NCI-H1436 treated with DMSO at 0.1 percent for 48 hours (cell line): ENCODE data around the gene MRNIP.

Experiments
- DNase-seq: peaks from one replicate; lab custom pipeline; 2025; lab: John Stamatoyannopoulos, UW

The MRNIP gene

DNA sequence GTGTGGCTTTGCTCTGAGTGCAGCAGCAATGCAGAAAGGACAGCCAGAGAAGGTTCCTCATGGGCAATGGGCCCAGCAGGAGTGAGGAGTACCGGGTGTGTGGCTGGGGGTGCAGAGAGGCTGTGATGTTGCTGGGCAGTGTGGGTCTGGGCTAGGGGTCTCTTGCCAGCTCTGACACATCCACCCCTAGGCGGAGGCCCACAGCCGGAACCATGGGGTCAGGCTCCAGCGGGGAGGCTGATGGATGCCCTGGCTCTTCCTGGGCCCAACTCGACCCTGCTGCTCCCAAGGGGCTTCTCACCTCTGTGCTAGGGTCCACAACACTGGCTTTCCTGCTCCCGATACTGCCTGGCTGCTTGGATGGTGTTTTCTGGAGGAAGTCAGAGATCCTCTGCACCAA lies 29.2 kb upstream of the MRNIP start:
- no peak for DNase-seq

DNA sequence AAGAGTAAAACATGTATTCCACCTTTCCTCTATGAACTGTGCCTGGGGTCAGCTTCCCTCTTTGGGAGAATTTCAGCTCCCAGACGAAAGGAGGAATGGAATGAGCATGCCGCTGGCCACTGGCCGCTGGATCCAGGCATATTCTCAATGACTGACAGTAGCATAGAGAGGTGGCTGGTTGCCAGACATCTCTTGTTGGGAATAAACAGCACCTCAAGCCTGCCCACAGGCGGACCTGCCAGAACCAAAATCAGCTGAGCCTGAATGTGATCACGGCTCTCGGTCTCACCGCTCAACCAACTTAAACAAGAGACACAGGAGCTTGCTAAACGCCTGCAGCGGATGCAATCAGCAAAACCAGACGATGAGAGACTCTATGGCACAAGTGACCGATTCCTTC lies 28.5 kb upstream of the MRNIP start:
- DNase-seq = no peak

DNA sequence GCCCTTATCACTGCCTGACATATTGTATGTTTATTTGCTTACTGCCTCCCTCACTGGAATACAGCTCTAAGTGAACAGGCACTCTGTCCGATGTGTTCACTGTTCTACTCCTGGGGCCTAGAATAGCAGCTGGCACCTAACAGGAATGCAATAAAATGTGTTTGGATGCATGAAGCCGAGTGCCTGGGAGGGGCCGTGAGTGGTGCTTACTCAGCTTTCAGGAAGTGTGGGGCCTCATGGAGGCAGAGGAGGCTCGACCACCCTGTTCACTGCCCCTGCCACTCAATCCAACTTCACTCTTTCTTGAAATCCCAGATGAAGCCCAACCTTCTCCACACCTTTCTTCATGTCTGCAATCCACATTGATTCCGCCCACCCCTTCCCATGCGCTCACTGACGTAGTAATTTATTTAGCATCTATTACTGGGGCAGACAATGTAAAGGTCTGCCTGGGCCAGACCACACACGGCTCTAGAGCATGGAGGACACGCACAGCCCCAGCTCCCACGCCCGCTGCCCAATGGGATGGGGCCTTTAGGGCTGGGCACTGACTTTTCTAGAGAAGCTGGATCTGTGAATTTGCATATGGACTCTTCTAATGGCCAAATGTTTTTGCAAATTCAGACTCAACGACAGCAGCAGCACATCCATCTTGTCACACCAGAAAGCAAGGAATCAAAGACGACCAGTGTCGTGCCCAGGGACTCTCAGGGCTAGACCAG lies 27.7 kb upstream of the MRNIP start:
- DNase-seq = no peak

DNA sequence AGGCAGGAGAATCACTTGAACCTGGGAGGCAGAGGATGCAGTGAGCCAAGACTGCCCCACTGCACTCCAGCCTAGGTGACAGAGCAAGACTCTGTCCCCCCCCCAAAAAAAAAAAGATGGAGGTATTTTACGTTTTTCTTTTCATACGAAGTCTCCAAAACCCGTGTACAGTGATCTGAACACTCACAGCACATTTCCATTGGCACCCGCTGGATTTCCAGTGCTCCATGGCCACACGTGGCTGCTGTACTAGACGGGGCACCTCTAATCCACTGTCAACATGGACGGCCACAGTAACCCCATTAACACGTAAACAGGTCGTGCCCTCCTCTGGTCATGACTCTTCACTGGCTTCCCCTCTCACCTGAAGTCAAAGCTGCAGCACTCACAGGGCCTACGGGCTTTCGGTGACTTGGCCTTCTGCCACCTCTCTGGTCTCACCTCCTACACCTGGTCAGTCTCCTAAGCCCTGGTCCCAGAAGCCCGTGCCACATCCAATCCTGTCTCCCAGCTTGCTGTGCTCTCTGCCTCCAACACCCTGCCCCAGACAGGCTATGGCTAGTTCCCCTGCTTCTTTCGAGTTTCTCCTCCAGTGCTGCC lies 27.0 kb upstream of the MRNIP start:
- DNase-seq = no peak

DNA sequence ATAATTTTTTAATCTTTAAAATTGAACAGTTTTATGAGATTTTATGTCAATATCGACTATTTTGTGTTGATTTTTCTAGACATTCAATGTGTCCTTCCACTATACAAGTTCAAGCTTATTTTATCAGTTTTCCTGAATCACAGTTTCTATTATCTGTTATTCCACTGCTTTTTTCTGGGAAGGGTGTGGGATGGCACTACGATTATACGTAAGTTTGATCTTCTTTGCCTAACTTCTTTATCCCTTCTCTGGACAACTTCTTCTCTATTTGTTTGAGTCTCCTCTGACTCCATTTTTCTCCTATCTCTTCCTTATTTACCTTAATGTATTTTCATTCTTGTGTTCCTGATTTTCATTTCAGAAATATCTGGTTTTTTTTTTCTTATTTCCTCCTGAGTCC lies 24.5 kb upstream of the MRNIP start:
- DNase-seq = no peak

DNA sequence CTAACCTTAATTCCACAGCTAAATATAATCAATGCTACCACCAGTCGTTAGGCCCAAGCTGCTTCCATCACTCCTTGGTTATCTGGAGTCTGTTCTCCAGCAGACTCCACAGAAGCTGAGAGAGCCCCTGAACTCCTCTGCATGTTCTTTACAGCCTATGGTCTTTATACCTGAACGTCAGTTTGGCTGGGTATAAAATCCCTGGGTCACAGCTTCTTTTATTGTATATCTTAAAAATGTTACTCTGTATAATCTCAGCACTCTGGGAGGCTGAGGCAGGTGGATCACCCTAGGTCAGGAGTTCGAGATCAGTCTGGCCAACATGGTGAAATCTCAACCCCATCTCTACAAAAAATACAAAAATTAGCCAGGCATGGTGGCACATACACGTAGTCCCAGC lies 23.7 kb upstream of the MRNIP start:
- DNase-seq = no peak

DNA sequence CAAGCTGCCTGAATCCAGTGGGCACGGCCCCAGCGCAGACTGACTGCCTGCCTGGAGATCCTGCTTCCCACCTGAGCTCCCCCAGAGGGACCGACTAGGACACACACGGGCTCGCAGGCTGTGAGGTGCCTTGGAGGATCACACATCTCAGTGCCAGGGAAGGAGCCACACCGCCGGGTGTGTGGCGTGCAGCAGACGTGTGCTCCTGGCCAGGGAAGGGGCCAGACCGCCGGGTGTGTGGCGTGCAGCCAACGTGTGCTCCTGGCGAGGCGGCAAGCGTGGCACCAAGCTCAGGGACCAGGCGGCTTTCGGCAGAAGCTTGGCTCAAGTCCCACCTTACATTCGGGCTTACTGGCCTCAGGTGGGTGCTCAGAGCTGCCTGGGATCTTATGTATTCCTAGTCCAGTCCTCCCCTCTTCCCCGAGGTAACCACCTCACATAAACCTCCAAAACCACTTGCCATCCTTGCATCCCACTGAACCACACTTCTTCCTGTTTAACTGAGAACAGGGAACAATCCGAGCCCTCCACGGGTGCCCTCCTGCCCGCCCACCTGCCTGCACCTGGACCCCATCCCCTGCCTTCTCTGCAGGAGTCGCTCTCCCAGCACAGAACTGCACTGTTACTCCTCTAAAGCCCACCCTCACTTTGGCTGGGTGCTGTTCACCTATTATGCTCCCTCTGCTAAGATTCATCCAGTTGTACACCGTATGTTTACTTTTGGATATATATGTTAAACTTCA lies 22.4 kb upstream of the MRNIP start:
- no peak for DNase-seq

DNA sequence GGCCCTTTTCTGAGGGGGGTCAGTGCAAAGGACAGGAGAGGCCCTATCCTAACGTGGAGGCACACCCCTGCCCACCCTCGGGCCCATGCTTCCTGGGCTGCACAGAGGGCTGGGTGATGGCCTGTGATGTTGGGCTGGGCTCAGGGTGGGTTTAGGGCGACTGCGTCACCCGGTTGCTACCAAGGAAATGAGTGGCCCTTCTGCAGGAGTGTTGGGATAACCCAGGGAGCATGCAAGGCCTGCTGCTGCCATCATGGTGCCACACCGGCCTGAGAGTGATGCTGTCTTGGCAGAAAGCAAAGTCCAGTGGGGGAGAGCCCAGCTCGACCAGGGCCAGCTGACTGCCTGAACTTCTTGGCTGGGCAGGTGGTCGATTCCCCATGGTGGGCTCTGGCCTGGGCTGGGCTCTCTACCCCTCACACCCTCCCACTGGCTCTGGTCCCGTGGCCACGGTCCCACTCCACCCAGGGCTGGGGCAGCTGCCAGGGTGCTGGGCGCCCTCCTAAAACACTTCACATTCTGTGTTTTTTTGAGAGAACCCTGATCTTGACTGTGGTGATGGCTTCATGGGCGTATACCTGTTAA lies 21.5 kb upstream of the MRNIP start:
- DNase-seq = no peak

DNA sequence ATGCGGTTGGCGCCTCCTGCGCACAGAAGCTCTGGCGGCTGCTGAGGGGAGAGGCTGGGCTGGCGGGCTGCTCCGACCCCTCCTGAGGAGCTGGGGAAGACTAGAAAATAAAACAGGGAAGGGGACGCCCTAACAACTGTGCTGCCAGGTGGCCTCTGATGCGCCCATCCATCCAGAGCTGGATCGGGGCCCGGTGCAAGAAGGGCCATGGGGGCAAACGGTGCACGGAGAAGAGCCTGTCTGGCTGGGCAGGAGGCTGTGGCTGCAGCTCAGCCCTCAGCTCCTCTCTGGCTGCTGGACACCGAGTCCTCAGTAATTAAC lies 21.0 kb upstream of the MRNIP start:
- no peak for DNase-seq

DNA sequence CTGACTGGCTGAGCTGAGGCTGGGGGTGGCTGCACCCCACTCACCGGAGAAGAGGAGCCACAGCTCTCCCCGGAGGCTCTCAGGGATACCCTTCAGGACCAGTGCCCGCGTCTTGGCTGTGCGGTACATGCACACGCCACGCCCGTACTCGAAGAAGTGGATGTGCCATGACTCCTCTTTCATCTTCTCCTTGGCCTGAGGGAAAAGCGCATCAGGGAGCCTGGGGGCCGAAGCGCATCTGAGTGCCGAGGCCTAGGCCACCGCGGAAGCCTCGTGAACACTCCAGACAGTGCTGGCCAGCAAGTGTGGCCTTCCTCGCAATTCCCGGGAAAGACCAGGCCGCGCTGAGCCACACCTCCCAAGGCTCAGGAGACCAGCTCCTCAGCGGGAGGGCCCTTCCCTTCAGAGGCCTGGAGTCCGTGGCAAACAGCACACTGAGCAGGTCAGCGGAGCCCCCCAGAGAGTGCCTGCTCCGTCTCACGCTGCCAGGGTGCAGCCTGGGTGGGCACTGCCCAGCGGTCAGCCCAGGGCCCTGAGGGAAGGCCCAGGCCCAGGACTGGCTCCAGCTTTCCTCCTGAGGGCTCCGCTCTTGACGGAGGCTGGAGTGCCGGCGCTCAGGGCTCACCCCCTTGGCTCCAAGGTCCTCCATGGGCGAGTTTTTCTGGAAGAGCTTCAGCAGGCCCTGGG lies 20.5 kb upstream of the MRNIP start:
- no peak for DNase-seq

DNA sequence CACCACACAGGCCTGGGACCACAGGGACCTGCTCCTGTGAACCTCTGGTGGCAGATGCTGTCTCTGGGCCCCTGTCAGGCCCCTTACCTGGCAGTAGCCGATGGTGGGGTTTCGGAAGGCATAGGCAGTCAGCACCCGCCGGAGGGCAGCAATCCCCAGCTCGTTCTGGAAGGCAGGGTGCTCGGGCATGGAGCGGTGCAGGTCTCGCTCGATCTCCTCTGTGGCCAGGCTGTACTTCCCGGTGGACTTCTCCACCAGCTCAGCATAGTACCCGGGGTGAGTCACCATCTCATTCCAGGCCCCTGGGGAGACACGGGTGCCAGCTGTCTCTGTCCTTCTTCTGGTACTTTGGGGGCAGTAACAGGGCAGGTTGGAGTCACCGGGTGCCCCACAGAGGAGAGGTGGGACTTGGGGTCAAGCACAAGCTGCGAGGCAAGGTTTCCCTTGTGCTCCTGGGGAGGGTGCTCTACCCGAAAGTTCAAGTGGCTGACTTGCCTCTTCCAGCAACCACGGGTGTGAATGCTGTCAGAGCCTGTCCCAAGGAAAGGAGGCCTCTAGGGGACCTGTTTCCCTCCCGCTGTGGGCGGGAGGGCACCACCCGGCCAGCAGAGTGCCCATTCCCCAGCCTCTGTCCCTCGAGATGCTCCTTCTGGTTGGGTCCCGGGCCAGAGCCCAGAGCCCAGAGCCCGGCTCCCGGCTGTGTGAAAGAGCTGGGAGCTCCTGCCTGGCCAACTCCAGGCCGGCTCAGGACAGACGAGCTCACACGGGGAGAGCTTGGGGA lies 19.8 kb upstream of the MRNIP start:
- no peak for DNase-seq

DNA sequence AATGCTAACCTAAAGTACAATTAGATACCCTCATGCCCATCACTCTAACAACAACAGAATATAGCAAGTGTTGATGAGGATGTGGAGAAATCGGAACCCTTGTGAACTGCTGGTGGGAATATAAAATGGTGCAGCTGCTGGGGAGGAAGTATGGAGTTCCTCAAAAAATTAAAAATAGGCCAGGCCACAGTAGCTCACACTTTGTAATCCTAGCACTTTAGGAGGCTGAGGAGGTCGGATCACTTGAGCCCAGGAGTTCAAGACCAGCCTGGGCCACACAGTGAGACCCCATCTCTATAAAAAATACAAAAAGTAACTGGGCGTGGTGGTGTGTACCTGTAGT lies 18.0 kb upstream of the MRNIP start:
- DNase-seq = no peak

DNA sequence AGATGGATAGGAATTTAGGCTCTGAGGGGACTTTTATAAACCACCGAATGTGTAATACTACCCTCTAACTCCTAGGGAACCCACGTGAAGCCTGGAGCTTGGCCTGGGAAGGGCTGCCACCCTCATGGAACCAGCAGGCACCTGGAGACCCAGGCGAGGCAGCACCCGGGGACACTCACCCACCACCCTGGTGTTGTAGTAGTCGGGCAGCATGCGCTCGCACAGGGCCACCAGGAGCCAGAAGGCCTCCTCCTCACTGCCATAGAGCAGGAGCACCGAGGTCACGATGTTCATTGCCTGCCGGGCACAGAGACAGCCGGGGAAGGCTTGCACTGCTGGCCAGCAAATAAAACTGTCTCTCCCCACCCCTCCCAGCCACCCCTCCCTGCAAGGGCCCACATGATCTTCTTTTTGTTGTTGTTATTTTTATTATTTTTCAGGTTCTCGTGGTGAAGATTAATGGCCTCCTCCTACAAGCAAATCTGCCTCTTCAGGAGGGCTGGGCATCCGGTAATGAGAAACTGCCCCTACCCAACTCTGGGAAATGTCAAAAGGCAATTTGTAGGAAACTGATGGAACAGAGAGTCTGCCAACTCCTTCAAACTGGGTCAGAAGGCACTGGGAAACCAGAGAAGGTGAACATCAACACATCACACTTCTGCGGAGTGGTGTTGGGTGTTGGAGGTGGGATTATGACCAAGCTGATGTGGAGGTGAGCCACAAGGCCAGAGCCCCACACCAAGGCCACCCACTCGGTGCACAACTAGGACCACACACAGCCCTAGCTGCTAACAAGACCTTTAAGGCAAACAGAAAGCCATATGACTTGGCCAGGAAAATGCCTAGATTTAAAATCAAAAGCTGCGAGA lies 17.4 kb upstream of the MRNIP start:
- no peak for DNase-seq

DNA sequence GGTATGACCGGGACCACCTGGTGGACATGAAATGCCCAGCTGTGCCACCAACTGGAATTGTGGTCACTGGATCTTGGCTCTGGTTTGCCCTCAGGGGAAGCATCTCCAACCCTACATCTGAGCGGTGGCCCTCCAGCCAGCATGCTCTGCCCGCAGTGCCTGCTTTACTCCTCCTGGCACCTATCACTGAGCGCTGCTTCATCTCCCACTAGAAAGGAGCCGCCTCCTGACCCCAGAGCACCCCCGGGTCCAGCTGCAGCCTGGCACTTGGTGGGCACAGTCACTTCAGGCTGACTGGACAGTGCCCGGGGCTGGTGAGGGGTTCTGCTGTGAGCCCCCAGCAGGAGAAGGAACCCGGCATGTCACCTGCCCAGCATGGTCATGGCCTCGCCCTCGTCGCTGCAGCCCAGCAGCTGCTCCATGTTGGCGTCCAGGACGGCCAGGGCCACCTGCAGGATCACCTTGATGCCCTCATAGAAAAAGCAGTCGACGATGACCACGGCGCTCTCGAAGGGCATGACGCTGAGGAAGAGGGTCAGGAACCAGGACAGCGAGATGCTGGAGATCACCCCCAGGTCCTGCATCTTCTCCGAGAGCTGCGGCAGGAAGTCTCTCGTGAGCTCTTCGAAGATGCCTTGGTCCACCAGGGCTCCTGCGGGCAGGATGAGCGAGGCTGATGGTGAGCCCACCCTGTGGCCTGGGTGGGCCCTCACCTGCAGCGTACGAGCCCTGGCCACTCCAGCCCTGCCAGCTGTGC lies 16.1 kb upstream of the MRNIP start:
- DNase-seq = no peak

DNA sequence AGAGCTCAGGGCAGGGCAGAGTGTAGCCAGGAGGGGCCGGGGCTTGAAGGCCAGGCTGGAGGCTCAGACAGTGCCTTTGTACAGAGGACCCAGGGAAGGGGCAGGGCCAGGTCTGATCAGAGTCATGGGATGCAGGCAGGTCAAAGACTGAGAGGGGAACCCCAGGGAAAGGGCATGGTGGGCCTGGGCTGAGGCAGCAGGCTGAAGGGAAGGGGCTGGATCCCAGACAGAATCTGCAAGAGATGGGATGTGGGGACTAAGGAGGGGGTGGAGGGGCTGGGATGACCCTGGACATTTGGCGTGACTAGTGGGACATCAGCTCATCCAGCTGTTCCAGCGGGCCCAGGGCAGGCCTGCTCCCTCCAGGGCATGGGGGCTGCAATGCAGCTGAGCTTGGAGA lies 15.5 kb upstream of the MRNIP start:
- no peak for DNase-seq

DNA sequence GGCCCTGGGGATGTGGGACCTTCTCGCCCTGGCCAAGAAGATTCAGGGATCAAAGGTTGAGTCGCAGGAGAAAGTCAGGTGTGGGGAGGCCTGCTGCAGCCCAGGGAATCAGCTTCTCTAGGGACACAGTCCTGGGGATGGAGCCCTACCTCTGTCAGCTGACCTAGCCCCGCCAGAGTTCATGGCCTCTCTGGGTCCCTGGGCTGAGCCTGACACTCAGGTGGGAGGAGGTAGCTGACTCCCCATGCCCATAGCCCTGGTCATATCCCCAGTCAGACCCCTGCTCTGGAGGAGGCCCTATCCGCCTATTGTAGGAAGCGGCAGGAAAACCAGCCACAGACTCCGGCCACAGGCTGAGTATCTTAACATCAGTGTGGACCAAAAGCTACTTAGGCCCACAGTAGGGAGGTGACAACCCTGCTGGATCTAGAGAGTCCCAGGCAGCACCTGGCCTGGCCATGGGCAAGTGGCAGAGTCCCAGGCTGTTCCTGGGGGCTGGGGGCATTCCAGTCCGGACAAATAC lies 15.0 kb upstream of the MRNIP start:
- no peak for DNase-seq

DNA sequence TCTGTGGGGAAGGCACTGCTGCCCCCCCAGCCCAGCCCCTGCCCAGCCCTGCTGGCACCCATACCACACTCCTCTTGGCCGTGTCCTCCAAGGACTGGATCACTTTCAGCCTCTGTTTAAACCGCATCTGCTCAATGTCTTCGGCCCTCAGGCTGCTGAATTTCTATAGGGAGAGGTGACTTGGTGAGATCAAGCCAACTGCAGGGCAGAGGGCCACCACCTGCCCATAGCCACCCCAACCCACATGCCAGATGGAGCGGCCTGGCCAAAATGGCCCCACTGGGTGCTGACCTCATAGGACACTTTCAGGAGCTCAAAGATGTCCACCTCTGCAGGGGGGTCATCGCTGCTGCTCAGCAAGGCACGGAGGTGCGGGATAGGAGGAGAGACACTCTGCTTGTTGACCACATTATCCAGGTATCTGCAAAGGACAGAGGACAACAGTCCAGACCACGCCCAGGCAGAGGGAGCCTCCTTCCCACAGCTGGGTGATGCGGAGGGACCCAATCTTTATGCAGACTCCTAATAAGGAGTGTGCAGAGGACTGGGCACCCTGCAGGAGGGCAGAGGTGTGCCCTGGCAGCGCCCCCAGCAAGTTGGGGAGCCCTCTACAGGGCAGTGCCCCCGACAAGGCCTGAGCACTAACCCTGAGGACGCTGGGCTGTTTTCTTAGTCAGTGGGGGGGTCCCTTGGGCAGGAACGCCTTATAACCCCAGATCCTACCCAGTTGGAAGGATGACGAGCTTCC lies 14.4 kb upstream of the MRNIP start:
- no peak for DNase-seq

DNA sequence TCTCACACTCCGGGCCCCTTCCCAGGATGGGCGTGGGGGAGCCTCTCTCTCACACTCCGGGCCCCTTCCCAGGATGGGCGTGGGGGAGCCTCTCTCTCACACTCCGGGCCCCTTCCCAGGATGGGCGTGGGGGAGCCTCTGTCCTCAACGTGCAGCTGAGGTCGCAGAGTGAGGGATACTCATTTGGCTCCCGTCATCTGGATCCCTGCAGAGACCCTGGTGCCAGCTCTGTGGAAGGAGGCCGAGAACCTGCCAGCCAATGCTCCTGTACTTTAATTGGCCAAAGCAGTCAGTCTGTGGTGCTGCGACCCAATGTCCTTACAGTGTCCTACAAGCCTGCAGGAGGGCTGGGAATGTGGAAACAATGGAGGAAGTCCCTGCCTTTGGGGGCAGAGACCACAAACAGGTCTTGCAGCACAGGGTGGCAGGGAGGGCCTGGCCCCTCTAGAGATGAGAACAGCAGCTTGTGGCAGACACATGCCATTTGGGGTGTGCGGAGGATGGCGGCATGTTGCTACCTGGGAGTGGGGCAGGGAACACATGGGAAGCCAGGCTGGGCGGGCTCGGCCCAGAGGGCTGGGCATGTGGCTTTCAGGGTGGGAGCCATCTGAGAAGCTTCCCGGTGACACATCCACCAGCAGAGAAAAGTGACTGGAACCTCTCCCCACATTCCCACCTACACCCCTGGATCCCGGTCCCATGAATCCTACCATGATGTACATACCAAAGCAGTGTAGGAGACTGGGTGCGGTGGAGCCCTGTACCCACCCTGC lies 13.6 kb upstream of the MRNIP start:
- DNase-seq = no peak
